Astrocyte (in vitro differentiated cells and primary cell): ENCODE data around the gene ADAM23.

Source experiments
- CTCF ChIP-seq: IDR thresholded peaks from 2 replicates; pipeline ENCODE4 v1.5.1; 2011; ENCODE audit warnings: low read depth, mild to moderate bottlenecking, inconsistent platforms, low read length, moderate library complexity; ENCODE audit not compliant: insufficient read depth
- EZH2 ChIP-seq: IDR thresholded peaks from 2 replicates; pipeline ENCODE4 v1.6.1; 2012; ENCODE audit warnings: mild to moderate bottlenecking, low read length, inconsistent platforms; ENCODE audit not compliant: insufficient read depth

GRCh38 chr2:206443735-206444527 is 599 bp downstream of the ADAM23 start:
- TF ChIP-seq CTCF, result no peak
- no peak for TF ChIP-seq EZH2
